GM12872 (cell line): Measurements from ENCODE around the gene NRCAM.

Source experiments
- CTCF ChIP-seq: IDR thresholded peaks from 3 replicates; pipeline ENCODE4 v1.5.1; 2011; ENCODE audit warnings: low read depth, mild to moderate bottlenecking, low read length, moderate library complexity; ENCODE audit not compliant: insufficient read depth

NRCAM gene

GRCh38 chr7:108293149-108293612 is 163.1 kb downstream of the NRCAM start:
- TF ChIP-seq CTCF: no peak

- no peak for TF ChIP-seq CTCF
These were observed 163.7 kb downstream of the NRCAM start for GRCh38 chr7:108292541-108292940.

GRCh38 chr7:108291791-108292440 is 164.3 kb downstream of the NRCAM start:
- no peak for TF ChIP-seq CTCF

GRCh38 chr7:108291152-108291508 is 165.1 kb downstream of the NRCAM start:
- no peak for TF ChIP-seq CTCF

- no peak for TF ChIP-seq CTCF
These were observed 165.6 kb downstream of the NRCAM start for GRCh38 chr7:108290459-108291151.

- TF ChIP-seq CTCF: no peak
These were observed 166.4 kb downstream of the NRCAM start for GRCh38 chr7:108289852-108290251.

- no peak for TF ChIP-seq CTCF
These were observed 168.4 kb downstream of the NRCAM start for GRCh38 chr7:108287857-108288256.
